HG03571 (cell line): ENCODE measurements around the gene DDAH2.

Source experiments
- ATAC-seq: cut with Tn5 transposase; IDR thresholded peaks from one replicate; pipeline ENCODE4 v1.9.1; 2021; ENCODE audit not compliant: unreplicated experiment

The DDAH2 gene, protein sequence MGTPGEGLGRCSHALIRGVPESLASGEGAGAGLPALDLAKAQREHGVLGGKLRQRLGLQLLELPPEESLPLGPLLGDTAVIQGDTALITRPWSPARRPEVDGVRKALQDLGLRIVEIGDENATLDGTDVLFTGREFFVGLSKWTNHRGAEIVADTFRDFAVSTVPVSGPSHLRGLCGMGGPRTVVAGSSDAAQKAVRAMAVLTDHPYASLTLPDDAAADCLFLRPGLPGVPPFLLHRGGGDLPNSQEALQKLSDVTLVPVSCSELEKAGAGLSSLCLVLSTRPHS

DNA sequence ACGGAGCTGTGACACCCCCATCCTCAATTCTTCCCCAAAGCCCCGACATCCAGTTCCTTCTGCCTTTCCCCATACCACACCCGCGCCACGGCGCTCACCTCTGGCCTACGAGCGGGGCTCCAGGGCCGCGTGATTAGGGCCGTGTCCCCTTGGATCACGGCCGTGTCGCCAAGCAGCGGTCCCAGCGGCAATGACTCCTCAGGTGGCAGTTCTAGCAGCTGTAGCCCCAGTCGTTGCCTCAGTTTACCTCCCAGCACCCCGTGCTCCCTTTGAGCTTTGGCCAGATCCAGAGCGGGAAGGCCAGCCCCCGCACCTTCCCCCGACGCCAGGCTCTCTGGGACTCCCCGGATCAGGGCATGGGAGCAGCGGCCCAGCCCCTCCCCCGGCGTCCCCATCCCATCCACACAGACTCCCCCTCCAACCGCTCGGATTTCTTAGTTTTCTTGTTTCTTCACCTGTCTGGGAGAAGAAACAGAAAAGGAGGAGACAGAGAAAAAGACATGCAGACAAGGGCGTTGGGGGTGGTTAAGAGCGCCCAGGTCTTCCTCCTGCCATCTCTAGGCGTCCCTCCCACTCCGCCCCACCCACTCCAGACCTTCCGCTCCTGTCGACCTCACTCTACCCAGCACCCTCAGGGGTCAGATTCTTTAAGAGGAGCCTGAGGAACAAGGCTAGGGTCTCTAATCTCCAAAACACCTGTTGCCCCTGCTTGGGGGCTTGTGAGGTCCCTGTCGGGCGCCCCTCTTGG, at the start of gene DDAH2:
DDAH2 (minus strand) TSS at position 533 of the 748 bp plus-strand sequence; CDS start at position 395, 138 bp downstream.
- no peak for ATAC-seq

DNA sequence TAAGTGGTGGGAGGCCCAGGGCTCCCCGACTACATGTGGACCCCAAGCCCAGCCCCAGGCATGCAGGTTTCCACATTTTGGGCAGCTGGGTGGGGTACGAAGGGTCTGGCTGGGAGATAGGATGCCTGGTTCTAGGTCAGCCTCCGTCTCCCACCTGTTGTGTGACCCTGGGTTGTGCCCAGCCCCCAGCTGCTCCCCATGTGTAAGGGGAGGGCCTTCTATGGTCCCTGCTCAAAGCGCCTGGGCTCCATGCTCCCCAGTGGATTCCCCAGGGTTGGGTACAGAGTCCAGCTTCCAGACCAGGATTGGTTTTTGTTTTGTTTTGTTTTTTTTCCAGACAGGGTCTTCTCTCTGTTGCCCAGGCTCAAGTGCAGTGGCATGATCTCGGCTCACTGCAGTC, 49.1 kb upstream of the DDAH2 start:
- ATAC-seq = no peak

DNA sequence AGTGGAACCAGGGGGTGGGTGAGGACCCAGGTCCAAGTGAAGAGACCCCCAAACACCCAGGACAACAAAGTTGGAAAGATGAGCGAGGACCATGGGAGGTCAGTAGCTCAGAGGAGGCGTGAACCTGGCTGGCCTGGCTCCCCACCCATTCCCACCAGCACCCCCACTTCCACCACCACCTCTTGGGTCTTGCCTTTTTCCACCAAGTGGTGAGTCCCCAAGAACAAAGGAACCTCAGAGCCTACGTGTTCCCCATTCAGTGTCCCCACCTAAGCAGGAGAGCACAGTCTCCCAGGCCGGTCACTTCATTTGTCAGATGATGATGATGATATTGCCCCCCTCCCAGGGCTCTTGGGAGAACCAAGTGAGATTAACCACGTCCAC, 48.6 kb upstream of the DDAH2 start:
- ATAC-seq = no peak

DNA sequence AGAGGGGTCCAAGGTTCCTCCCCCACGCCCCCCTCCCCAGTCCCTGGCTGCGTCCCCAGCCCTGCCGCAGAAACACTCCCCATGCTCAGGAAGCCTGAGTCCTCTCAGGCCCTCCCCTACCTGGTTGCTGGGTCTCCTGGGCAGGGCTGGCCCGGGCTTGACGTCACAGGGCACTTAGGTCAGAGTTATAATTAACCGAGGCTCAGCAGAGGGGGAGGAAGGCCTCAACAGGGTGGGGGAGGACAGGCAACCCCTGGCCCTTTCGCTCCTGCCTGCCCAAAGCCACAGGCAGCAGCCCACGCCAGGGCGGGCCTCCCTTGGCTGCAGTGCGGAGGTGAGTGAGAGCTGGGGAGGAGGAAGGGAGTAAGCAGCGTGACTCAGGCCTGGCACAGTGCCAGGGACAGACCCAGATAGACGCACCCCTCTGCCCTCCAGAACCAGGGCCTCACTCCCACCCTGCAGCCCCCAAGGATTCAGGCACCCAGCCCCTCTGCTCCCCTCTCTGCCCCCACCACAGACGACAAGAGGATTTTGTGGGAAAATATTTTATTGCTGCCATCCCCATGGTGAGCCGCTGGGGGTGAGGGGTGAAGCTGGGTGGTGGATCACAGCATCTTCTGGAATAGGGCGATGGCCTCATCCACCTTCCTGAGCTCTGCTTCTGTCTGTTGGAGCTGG, 48.0 kb upstream of the DDAH2 start, which contains the start of gene VWA7:
VWA7 (minus strand) TSS at position 340 of the 678 bp plus-strand sequence. CDS start 549 bp downstream, outside the sequence.
- ATAC-seq = no peak

DNA sequence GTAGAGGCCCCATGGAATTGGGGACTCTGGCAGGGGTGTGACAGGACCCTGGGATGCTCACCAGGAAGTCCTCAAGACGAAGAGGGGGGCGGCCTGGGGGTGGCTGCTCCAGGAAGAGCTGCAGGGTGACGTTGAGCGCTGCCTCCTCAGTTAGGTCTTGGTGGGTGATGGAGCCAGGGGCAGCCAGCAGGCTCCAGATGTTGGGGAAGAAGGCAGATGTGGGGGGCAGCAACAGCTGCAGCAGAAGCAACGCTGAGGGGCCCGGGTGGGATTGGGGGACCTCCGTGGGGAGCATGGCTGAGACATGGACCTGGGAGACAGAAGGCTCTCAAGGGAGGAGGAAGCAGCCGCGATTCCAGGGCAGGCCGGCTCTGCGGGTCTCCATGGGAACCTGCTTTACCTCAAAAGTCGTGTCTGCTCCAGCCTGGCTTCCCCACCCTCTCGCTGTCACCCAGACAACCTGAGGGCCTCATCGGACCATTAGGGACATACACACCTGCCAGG, 47.4 kb upstream of the DDAH2 start:
- no peak for ATAC-seq

DNA sequence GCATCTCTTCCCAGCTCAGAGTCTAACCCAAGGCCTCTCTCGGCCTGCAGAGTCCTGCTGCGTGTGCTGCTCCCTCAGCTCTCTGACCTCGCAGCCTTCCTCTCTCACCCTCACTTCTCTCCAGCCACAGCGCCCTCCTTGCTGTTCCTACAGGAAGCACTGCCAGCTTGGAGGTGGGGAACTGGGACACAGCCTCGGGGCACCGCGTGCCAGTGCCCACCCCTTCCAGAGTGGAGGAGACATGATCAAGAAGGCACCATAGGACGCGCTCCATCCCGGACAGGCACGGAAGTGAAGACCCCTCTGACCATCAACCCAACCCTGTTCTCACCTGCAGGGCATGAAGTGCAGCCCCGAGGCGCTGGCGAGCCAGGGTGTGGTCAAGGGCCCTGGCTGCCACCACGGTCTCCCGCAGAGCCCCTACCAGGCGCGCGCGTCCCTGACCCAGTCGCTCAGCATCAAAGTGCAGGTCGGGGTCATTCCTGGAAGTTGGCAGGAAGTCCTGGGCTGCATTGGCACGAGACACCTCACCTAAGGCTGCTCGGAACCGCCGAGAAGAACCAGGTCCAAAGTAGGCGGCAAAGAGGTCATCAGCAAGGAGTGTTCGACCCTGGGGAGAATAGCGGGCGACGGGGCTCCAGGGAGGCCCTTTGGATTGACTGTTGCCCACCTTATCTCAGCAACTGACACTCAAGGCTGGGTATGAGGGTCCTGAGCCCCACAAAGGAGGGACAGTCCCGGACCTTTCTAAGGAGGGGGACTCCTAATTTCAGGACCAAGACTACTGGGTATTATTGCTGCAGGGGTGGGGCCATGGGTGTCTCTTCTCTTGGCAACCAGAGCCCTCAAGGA, 46.8 kb upstream of the DDAH2 start:
- no peak for ATAC-seq

DNA sequence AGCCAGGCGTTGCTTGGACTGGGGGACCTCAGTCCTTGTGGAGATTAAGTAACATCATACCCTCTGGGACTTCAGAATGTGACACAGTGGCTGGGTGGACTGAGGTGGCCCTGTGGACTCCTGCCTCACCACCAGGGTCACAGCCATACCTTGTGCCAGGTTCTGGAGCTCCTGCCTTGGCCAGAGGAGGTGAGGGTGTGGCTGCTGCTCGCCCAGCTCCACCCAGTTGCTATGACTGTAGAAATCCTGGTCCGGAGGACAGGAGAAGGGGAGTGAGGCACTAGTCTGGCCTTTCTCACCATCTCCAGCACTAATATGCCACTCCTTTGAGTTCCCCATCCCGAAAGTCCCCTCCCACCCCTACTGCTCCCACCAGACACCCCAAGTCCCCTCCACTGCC, 46.1 kb upstream of the DDAH2 start:
- ATAC-seq = no peak

DNA sequence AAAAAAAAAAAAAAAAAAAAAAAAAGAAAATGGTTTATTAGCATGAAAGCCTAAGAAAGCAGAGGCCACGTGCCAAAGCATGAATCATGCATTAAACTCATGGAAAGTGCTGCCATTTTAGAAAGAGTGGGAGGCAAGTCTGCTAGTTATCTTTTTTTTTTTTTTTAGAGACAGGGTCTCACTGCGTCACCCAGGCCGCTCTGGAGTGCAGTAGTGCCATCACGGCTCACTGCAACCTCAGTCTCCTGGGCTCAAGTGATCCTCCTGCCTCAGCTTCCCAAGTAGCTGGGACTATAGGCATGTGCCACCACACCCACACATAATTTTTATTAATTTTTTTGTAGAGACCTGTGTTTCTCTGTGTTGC, 42.9 kb upstream of the DDAH2 start:
- no peak for ATAC-seq

DNA sequence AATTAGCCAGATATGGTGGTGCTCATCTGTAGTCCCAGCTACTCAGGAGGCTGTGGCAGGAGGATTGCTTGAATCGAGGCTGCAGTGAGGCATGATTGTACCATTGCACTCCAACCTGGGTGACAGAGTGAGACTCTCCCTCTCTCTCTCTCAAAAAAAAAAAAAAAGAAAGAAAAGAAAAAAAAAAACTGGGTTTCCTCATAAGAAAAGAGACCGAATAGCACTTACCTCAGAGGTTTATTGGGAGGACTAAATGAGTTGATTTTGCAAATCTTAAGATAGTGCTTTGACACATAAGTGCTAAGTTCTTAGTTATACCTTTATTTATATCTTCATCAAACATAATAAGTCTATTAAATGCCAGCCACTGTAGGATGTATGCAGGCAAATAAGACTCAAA, 41.8 kb upstream of the DDAH2 start:
- no peak for ATAC-seq

DNA sequence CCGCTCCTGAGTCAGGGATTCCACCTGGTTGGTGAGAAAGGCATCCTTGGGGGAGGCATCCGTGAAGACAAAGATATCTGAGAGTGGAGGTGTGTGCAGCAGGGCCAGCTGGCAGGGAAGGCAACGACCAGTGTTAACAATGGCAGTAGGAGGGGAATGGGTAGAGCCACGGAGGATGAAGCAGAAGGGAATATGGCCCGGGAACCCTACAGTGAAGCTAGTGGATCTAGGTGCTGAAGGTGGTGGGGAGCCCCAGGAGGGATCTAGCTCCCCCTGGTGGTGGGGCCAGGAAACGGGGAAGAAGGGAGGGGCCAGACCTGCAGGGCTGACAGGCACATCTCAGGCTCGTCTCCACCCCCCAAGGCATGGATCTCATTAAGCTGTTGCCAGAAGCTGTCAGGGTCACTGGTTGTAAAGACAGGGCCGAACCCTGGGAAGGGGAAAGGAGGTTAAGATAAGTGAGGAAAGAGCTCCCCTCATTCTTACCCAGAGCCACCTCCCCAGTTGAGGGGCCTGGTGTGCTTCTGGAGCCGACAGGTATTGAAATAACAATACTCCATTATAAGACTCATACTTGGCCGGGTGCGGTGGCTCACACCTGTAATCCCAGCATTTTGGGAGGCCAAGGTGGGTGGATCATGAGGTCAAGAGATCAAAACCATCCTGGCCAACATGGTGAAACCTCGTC, 40.7 kb upstream of the DDAH2 start:
- no peak for ATAC-seq

DNA sequence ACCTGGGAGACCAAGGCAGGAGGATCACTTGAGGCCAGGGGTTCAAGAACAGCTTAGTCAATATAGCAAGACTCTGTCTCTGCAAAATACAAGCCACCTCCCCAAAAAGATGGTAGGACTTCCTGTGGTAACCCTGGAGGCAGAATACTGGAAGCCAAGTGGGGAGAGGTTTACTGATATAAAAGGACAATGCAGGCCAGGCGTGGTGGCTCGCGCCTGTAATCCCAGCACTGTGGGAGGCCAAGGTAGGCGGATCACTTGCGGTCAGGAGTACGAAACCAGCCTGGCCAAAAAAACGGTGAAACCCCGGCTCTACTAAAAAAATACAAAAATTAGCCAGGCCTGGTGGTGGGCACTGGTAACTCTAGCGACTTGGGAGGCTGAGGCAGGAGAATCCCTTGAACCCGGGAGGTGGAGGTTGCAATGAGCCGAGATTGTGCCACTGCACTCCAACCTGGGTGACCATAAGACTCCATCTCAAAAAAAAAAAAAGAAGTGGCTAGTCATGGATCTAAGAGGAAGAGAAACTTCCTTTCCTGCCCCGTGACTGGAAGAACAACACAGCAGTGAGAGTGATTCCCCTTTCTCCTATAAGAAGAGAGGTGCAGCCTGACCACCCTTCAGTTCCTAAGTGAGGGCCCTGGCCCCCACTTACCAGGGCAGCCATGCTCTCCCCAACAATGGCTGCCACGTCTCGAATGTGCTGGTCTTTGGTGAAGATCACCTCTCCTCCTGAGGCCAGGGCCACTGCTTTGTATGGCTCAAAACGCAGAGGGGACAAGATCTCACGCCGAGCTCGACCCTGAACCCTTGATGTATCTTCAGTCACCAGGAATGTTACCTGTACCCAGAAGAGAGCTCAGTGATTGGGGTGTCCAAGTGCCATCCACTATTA, 39.5 kb upstream of the DDAH2 start:
- no peak for ATAC-seq

DNA sequence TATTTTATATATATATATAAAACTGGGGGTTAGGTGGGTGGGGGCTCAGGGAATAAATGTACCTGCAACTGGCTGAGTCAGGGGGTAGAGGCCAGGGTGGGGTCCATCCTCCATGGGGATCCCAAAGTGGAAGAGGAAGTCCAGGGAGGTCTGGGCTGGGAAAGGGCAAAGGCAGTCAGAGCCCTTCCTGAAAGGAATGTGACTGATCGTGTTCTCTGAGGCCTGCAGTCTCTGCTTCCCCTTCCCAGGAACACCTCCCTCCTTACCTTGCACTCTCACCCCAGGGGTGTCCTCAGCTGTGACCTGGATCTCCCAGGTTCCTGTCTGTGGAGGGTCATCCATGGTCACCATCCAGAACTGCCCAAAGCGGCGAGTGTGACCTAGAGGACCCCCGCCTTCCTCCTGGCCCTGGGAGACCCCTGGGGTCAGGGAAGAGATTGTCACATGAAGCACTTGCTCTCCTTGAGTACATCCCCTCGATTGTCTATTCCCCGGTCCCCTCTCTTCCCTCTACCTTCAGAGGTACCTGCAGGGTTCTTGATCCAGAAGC, 38.1 kb upstream of the DDAH2 start:
- no peak for ATAC-seq

DNA sequence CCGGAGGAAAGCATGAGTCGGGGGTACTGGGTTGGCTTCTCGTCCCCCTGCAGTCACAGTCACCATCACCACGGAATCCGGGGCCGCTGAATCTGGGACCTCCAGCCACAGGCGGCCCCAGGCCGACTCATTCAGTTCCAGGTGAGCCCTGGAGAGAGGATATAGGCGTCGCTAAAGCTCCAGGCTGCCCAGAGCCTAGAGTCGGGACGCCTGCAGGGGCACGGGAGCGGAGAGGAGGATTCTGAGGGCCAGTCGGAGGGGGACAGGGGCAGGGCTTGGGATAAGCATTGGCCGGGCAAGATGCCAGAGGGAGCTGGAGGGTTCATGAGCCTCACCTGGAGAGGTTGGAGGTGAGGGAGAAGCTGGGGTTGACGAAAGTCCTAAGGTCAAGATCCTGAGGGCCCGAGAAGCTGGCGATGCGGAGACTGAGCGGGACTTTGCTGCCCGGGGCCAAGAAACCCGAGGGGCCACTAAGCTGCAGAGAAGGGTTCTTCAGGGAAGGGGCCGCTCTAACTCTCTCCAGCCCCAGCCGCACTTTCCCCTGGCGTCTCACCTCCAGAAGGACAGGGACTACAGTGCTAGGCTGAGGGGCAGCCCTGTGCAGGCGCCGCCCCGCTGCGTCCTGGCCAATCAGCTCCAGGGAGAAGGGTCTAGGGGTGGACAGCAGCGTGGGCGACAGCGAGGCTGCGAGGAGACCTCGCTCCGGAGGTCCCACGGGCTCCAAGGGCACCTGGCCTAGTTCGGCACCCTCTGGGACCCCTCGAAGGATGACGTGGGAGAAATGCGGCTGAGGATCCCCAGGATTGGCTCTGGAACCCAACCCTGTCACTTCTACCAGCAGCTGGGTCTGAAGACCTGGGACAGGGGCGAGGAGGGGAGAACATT, 37.1 kb upstream of the DDAH2 start:
- ATAC-seq = no peak

DNA sequence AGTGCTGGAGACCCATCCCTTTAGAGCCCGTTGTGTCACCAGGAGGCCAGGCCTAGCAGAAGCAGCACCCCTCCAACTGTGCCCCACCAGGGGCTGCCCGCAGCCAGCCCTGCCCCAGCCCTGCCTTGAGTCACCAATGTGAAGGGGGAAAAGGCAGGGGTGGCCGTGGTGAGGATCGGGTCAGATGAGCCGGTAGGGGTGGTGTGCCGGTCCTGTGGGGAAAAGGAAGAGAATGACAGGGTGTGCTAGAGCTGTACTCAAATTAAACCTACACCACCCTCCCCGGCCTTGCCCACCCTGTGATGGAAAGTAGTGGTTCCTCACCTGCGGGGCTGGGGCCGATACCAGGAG, 36.4 kb upstream of the DDAH2 start:
- no peak for ATAC-seq

DNA sequence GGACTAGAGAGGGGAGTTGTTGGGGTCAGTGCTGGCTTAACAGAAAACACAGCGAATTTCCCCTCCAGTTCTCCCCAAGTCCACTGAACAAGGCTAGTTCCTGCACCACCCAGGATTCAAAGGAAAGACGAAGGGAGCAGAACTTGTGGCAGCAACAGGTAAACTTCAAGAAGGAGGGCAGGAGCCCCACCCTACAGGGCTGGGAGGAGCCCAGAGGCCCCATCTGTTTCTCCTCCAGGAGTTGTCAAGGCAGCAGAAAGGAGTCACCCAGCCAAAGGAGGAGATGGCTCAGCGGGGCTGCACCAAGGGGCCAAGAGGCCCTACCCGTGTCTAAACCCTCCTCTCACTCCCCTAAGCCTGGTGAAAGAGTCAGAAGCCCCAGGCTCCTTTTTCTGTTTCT, 35.1 kb upstream of the DDAH2 start:
- ATAC-seq = no peak

DNA sequence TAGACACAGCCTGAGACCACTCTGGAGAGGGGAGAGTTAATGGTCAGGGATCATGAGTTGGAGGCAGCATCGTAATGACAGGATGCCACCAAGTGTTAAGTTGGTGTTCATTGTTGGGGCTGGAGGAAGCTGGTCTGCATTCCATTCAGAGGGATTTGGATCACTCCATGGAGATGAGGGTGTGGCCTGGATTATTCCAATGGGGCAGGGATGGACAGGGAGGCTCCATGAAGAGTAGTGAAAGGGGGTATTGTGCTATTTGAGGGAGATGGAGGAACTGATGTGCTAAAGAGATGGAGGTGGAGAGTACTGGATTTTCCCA, 34.5 kb upstream of the DDAH2 start:
- ATAC-seq = no peak

DNA sequence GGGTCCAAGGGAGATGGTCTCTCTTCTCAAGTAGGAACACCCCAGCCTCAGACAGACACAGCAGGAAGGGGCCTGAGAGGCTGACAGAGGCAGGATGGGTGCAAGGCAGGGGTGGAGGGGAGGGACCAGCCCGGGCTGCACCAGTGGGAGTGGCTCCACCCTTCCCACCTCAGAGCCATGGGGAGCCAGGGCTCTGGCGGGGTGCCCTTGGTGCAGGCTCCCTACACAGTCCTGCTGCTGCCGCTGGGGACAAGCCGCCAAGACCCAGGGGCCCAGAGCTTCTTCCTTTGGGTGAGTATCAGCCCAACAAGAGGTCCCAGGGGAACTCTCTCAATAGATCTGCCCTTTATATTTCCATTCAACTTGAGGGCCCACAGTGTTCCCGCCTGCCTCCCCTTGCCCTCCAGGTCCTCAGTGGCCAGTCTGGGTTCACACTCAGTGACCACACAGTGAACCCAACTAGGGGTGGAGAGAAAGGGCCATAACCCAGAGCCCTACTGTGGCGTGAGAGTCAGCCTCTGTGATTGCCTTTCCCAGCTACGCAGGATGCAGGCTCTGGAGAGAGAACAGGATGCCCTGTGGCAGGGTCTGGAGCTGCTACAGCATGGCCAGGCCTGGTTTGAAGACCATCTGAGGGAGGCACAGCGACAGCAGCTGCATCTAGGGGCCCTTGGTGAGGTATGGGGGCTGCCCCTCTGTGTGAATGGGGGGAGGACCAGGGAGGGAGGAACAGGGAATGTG, 33.9 kb upstream of the DDAH2 start:
- no peak for ATAC-seq

DNA sequence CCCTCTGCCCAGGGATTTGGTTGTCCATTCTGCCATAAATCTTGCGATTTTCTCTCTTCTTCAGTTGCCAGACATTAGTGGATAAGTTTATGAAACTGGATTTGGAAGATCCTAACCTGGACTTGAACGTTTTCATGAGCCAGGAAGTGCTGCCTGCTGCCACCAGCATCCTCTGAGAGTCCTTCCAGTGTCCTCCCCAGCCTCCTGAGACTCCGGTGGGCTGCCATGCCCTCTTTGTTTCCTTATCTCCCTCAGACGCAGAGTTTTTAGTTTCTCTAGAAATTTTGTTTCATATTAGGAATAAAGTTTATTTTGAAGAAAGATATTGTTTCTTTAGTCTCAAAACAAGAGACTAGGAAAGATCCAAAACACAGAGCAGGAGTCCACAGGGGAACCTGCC, 33.3 kb upstream of the DDAH2 start, which contains the start of gene SAPCD1:
SAPCD1 (plus strand) TSS at position 301 of the 400 bp plus-strand sequence. CDS start 399 bp downstream, outside the sequence.
- ATAC-seq = no peak
